Small intestine (tissue), 7 donors: ENCODE measurements around the gene PRMT7. TPM values are rescaled to one million over a fixed set of nuclear protein-coding genes. Genes with fewer than 3 reads are reported as not detected.

Experiments used
- DNase-seq, 2 donors: peaks; one replicate each; pipeline versions ENCODE4 v3.0.0 to v3.0.0-alpha.2; 2013
- FAIRE-seq: peaks from 2 replicates; lab custom pipeline; 2012; peaks lifted over from hg19 to GRCh38; lab: Jason Lieb, UNC
- H3K27ac ChIP-seq, 3 donors: one replicate each; pipeline ENCODE4 v1.5.1; 2013; ENCODE audit warnings: low read length in 2 of 3, mild to moderate bottlenecking in 2 of 3, control low read depth in 1 of 3, inconsistent platforms in 1 of 3, low read depth in 1 of 3, moderate library complexity in 1 of 3
- H3K27me3 ChIP-seq, 3 donors: one replicate each; pipeline ENCODE4 v1.6.1; 2013; ENCODE audit warnings: low read length in 3 of 3, inconsistent platforms in 1 of 3; ENCODE audit not compliant: control insufficient read depth in 3 of 3, insufficient read depth in 3 of 3
- H3K36me3 ChIP-seq, 3 donors: one replicate each; pipeline ENCODE4 v1.6.1; 2013; ENCODE audit warnings: low read length in 3 of 3, inconsistent platforms in 1 of 3, low read depth in 1 of 3, mild to moderate bottlenecking in 1 of 3, moderate library complexity in 1 of 3; ENCODE audit not compliant: control insufficient read depth in 3 of 3, insufficient read depth in 2 of 3
- H3K4me1 ChIP-seq, 3 donors: one replicate each; pipeline ENCODE4 v1.6.1; 2013; ENCODE audit warnings: low read length in 2 of 3, inconsistent platforms in 1 of 3, low read depth in 1 of 3, mild to moderate bottlenecking in 1 of 3, moderate library complexity in 1 of 3; ENCODE audit not compliant: control insufficient read depth in 3 of 3, insufficient read depth in 2 of 3
- H3K4me3 ChIP-seq, 3 donors: one replicate each; pipeline ENCODE4 v1.5.1; 2013; ENCODE audit warnings: low read length in 3 of 3, control low read depth in 1 of 3, inconsistent platforms in 1 of 3, low read depth in 1 of 3, mild to moderate bottlenecking in 1 of 3, moderate library complexity in 1 of 3
- H3K9me3 ChIP-seq, 2 donors: one replicate each; pipeline ENCODE4 v1.6.1; 2013; ENCODE audit warnings: low read depth in 1 of 2, low read length in 1 of 2; ENCODE audit not compliant: control insufficient read depth in 2 of 2, insufficient read depth in 1 of 2
- WGBS, 3 donors: extraction: QIAGEN DNeasy Blood & Tissue Kit; methylation state at CpG; one replicate each; pipeline ENCODE4 v1.1.7; 2013; 5-methylcytosine and 5-hydroxymethylcytosine counted together
- polyA plus RNA-seq, 4 donors: library from polyadenylated mRNA; stranded (reverse) in 3 of 4; unstranded in 1 of 4; fragments of 200-250 nt in 3 of 4; fragments of 120-200 nt in 1 of 4; gene quantifications; one replicate each; pipeline versions ENCODE4 v1.2.1 to v1.2.3, GENCODE V29; 2013
- donor health status: healthy with polysubstance abuse.
- donor health status: control.
- donor health status: control.
- donor health status: Bipolar disorder and iron deficiency.
- donor health status: healthy.

The PRMT7 gene
- polyA plus RNA-seq, 4 donors: 13.6 to 46.3 (median 20.2) TPM

- Histone ChIP-seq H3K27ac (no peak overlapping the region), H3K36me3 (peaks cover 0 to 38% (median under 1%) of the 10 kb centered on the region in 3 donors), H3K9me3 (no peaks in the 10 kb centered on the region), H3K4me3 (peak overlapping the region; percentile 62 to 97 (median 73)), H3K27me3 (no peaks in the 10 kb centered on the region), H3K4me1 (peaks cover 3 to 16% (median 9%) of the 10 kb centered on the region in 3 donors)
- DNase-seq: no peak
- WGBS, 3 donors: 20 to 32% (median 21%) methylated on average over 6 of the region's 6 CpGs
- FAIRE-seq: no peak
These were observed 1.0 kb upstream of the PRMT7 start for GRCh38 chr16:68309799-68310198.

- DNase-seq: no peak
These were observed 414 bp upstream of the PRMT7 start for GRCh38 chr16:68310437-68310773.

DNA sequence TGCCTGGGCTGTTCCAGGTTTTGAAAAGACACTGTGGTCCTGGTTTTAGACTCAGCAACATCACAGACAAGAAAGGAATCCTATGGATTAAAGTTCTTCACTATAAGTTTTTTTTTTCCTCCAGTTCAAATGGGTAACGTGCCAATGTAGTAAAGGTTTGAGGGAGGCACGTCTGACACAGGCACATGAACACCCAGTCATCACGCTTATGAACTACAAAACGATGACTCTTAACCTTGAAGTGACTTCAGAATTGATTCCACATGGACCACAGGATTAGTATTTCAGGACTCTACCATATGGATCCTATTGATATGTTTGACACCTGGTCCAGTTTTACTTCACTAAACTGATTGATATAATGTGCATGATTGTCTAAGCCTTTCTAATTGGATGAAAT lies 2.3 kb downstream of the PRMT7 start:
- 85 to 89% (median 87%) methylated on average over 4 of the region's 4 CpGs for WGBS, 3 donors
- Histone ChIP-seq H3K36me3 (peaks cover 0 to 28% (median 0%) of the 10 kb centered on the region in 3 donors), H3K4me1 (peaks cover 3 to 16% (median 9%) of the 10 kb centered on the region in 3 donors), H3K27ac (no peak overlapping the region), H3K27me3 (no peaks in the 10 kb centered on the region), H3K4me3 (no peak overlapping the region), H3K9me3 (no peaks in the 10 kb centered on the region)
- FAIRE-seq (no peak), DNase-seq (no peak)

More at GRCh38 chr16:68310437-68310773, 414 bp upstream of the PRMT7 start:
- WGBS, 3 donors: 0% methylated on average over 27 to 29 of the region's 29 CpGs
- Histone ChIP-seq H3K36me3 (peaks cover 0 to 32% (median 0%) of the 10 kb centered on the region in 3 donors), H3K4me3 (peak overlapping the region; percentile 62 to 97 (median 73)), H3K4me1 (peaks cover 3 to 16% (median 9%) of the 10 kb centered on the region in 3 donors), H3K9me3 (no peaks in the 10 kb centered on the region), H3K27me3 (no peaks in the 10 kb centered on the region), H3K27ac (peak overlapping the region; percentile 73 to 93 (median 83))
- no peak for FAIRE-seq

DNA sequence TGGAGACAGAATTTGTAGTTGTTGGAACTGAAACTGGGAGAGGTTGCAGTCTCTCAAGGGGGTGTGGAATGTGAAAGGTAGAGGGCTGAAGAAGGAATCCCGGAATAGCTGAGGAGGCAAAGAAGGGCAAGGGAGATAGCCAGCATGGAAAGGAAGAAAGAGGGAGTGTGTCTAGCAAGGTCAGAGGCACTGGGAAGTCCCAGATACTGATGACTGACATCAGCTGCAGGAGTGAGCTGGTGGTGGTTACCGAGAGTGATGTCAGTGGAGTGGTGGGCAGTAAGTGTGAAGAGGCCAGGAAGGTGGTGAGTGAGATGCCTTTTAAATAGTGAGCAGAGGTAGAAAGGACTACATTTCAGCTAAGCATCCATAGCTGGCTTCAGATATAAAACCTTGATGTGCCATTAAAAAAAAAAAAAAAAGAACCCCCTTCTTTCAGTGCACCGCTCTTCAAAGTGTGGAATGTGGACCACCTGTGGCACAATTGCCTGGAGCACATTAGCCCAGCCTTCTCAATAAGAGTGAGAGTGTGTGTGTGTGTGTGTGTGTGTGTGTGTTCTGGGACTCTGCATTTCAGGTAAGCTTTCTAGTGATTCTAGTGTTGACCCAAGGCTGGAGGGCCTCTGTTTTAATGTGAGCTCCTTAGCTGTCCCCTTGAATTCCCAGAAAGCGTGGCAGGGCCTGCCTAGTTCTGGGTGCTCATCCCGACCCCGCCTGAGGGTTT lies 8.5 kb downstream of the PRMT7 start:
- DNase-seq (no peak), FAIRE-seq (no peak)
- Histone ChIP-seq H3K4me3 (no peak overlapping the region), H3K4me1 (no peaks in the 10 kb centered on the region), H3K27ac (no peak overlapping the region), H3K9me3 (no peaks in the 10 kb centered on the region), H3K27me3 (no peaks in the 10 kb centered on the region), H3K36me3 (peaks cover 0 to 55% (median 3%) of the 10 kb centered on the region in 3 donors)
- 90 to 93% (median 91%) methylated on average over 6 of the region's 6 CpGs for WGBS, 3 donors

DNA sequence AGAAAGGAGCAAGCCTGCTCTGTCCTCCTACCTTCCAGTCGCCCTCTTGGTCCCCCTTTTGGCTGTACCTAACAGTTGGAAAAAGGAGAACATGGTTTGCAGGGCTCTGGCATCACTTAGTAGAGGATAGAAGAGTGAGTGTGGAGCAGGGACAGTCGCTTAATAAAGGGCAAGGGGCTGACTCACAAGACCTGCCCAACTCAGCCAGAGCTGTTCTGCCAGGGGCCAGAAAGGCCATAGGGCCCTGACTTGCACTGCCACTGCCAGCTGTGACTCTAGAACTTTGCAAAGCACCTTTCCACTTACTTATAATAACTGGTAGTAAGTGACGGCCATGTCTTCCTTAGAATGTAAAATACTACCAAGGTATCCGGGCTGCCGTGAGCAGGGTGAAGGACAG lies 13.5 kb downstream of the PRMT7 start:
- FAIRE-seq (no peak), DNase-seq (no peak)
- no peaks in the 10 kb centered on the region for H3K27me3 ChIP-seq
- peaks cover 0 to 20% (median 0%) of the 10 kb centered on the region in 3 donors for H3K4me1 ChIP-seq
- no peak overlapping the region for H3K27ac ChIP-seq
- no peaks in the 10 kb centered on the region for H3K9me3 ChIP-seq
- peaks cover 0 to 57% (median 0%) of the 10 kb centered on the region in 3 donors for H3K36me3 ChIP-seq
- no peak overlapping the region for H3K4me3 ChIP-seq
- 94 to 96% (median 95%) methylated on average over 5 of the region's 5 CpGs for WGBS, 3 donors

DNA sequence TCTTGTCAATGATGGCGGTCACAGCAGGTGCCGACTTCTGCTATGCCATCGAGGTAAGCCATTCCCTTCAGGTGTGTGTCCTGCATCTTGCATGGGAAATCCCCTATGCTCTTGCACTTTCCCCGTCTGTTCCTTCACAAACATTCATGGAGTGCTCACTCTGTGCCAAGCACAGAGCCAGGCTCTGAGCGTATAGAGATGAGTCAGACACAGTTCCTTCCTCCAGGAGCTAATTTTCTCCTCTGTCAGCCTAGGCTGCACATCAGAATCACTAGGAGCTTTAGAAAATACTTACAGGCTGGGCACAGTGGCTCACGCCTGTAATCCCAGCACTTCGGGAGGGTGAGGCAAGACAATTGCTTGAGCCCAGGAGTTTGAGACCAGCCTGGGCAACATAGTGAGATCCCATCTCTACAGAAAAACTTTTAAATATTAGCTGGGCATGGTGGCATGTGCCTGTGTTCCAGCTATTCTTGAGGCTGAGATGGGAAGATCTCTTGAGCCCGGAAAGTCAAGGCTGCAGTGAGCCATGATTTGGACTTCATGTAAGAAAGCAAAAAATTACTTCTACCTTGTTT lies 14.1 kb downstream of the PRMT7 start:
- FAIRE-seq: no peak
- Histone ChIP-seq H3K36me3 (peaks cover 0 to 53% (median 0%) of the 10 kb centered on the region in 3 donors), H3K9me3 (no peaks in the 10 kb centered on the region), H3K4me1 (peaks cover 0 to 24% (median 0%) of the 10 kb centered on the region in 3 donors), H3K27me3 (no peaks in the 10 kb centered on the region), H3K4me3 (no peak overlapping the region), H3K27ac (no peak overlapping the region)
- DNase-seq: no peak
- 89 to 92% (median 92%) methylated on average over 8 of the region's 8 CpGs for WGBS, 3 donors

GRCh38 chr16:68328151-68328859 lies 17.5 kb downstream of the PRMT7 start:
- WGBS, 3 donors: 31 to 36% (median 35%) methylated on average over 13 of the region's 13 CpGs
- Histone ChIP-seq H3K4me1 (peaks cover 2 to 46% (median 3%) of the 10 kb centered on the region in 3 donors), H3K27me3 (no peaks in the 10 kb centered on the region), H3K9me3 (no peaks in the 10 kb centered on the region), H3K36me3 (peaks cover 0 to 33% (median 0%) of the 10 kb centered on the region in 3 donors), H3K4me3 (no peak overlapping the region), H3K27ac (peak overlapping the region in 1 of 3 donors; percentile 79)
- FAIRE-seq (no peak), DNase-seq (peak; percentile 90 to 94)

DNA sequence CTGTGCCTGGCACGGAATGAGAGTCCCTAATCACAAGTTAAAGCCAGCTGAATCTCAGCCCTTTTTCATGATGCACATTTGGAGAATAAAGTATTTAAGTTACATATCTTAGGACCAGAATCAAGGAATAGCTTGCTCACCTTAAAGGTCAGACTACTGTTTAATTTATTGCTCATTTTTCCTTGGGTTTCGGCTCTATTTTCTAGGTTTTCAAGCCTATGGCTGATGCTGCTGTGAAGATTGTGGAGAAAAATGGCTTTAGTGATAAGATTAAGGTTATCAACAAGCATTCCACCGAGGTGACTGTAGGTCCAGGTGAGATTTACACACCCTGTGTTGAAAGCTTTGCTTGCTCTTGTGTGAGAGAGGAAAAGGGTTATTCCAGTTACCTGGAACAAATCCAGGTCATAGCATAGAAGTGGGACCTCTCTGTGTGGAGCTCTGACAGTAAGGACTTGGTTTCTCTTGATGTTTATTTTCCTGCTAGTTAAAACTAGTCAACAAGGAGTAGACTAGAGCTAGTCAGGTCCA lies 18.1 kb downstream of the PRMT7 start:
- FAIRE-seq (no peak), DNase-seq (peak; percentile 82 to 86)
- Histone ChIP-seq H3K36me3 (peaks cover 0 to 34% (median 0%) of the 10 kb centered on the region in 3 donors), H3K27me3 (no peaks in the 10 kb centered on the region), H3K4me1 (peaks cover 2 to 52% (median 3%) of the 10 kb centered on the region in 3 donors), H3K4me3 (no peak overlapping the region), H3K9me3 (no peaks in the 10 kb centered on the region), H3K27ac (peak overlapping the region in 1 of 3 donors; percentile 79)
- WGBS, 3 donors: 12 to 35% (median 23%) methylated on average over 3 of the region's 3 CpGs
